ENCODE results near the gene MAOB. TPM values are rescaled to one million over a fixed set of nuclear protein-coding genes. Genes with fewer than 3 reads are reported as not detected.
"Not testable (repeated sequence)": the region's sequence is repeated elsewhere in the genome, so short reads cannot be mapped to it uniquely, and the experiment has no call there.

The MAOB gene
- total RNA-seq, 1 donor: 0.72 TPM

DNA sequence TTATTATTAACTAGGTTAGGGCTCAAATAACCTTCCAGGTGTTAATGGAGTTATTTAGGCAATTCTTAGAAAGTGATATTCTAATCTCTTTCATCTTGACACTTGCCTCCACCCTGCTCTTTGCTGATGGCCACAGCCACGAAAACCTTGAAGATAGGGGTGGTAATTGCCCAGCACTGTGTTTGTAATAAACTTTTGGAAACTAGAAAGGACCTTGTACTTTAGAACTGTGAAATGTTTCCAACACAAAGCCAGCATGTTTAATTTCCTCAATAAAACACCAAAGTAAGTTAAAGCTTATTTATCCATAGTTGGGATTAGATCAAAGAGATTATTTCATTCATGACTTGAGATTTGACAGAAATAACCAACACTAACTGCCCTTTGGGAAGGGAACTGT is 147.8 kb downstream of the MAOB start:
- no peak overlapping the region for H3K4me3 ChIP-seq (ENCODE audit: low read depth, low read length)
- DNase-seq (ENCODE audit: low read depth): no peak
- TF ChIP-seq, protein P1, sequence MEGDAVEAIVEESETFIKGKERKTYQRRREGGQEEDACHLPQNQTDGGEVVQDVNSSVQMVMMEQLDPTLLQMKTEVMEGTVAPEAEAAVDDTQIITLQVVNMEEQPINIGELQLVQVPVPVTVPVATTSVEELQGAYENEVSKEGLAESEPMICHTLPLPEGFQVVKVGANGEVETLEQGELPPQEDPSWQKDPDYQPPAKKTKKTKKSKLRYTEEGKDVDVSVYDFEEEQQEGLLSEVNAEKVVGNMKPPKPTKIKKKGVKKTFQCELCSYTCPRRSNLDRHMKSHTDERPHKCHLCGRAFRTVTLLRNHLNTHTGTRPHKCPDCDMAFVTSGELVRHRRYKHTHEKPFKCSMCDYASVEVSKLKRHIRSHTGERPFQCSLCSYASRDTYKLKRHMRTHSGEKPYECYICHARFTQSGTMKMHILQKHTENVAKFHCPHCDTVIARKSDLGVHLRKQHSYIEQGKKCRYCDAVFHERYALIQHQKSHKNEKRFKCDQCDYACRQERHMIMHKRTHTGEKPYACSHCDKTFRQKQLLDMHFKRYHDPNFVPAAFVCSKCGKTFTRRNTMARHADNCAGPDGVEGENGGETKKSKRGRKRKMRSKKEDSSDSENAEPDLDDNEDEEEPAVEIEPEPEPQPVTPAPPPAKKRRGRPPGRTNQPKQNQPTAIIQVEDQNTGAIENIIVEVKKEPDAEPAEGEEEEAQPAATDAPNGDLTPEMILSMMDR (IDR thresholded peaks at IDR 0.05; ENCODE audit: insufficient read depth, low read length): no peak

DNA sequence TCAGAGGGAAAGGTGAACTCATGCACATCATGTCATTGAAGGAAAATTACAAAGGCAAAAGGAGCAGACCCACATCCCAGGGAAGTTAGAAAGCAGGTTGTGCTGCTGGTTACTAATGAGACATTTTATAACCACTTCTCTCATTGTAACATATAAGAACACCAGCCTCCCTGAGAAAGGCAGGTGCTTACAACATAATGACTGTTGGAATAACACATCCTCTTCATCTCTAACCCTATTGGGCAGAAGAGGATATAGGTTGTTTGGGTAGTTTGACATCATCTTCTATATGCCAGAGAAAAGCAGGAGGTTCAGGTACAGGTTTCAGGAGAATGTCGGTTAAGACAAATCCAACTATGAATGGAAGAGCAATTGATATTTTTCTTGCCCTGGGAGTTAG is 148.6 kb downstream of the MAOB start:
- H3K4me3 ChIP-seq (ENCODE audit: low read depth, low read length): no peak overlapping the region
- DNase-seq (ENCODE audit: low read depth): no peak
- TF ChIP-seq, protein P1 (IDR thresholded peaks at IDR 0.05; ENCODE audit: insufficient read depth, low read length): no peak

DNA sequence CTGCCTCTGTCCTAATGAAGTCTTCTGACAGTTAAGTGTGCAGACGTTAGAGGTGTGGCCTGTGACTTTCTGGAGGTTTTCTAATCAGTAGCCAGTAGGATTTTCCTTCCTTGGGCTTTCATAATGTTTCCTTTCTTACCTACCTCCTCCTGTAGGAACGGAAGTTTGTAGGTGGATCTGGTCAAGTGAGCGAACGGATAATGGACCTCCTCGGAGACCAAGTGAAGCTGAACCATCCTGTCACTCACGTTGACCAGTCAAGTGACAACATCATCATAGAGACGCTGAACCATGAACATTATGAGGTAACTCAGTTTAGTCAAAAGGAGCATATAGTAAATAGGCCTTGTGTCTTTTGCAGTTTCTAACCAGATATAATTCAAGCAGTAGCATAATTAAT is 151.2 kb downstream of the MAOB start:
- H3K4me3 ChIP-seq (ENCODE audit: low read depth, low read length): no peak overlapping the region
- no peak for DNase-seq (ENCODE audit: low read depth)
- TF ChIP-seq, protein P1 (IDR thresholded peaks at IDR 0.05; ENCODE audit: insufficient read depth, low read length): no peak

DNA sequence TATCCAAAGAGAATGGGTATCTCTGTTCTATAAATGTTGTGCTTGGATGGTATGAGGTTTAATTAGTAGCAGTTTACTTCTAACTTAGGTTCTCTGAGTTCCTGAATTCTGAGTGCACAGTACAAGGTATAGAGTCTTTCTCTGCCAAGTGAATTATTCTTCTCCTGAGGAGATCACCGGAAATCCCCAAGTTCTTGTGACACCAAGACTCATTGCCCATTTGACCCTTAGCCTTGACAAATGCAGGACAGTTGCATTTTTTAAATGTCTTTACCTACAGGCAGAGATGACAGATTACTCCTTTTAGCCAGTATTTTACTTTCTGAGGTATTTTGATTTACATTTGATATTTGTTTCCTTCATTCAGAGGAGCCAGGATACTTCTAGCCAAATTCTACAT is 153.3 kb downstream of the MAOB start:
- TF ChIP-seq, protein P1 (IDR thresholded peaks at IDR 0.05; ENCODE audit: insufficient read depth, low read length): no peak
- DNase-seq (ENCODE audit: low read depth): no peak
- H3K4me3 ChIP-seq (ENCODE audit: low read depth, low read length): no peak overlapping the region

DNA sequence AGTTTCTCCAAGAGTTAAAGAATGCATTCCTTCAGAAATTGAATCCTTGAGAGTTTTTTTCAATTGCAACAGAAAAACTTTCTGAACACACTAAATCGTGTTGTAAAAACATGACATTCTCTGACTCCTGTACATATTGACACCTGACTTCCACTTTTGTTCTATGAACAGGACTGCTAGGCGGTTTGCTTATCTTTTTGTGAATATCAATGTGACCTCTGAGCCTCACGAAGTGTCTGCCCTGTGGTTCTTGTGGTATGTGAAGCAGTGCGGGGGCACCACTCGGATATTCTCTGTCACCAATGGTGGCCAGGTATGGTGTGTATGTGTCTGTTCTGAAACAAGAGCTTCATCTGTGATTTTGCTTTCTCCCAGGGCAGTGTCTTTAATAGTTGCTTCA is 154.2 kb downstream of the MAOB start:
- DNase-seq (ENCODE audit: low read depth): no peak
- TF ChIP-seq, protein P1 (IDR thresholded peaks at IDR 0.05; ENCODE audit: insufficient read depth, low read length): no peak

DNA sequence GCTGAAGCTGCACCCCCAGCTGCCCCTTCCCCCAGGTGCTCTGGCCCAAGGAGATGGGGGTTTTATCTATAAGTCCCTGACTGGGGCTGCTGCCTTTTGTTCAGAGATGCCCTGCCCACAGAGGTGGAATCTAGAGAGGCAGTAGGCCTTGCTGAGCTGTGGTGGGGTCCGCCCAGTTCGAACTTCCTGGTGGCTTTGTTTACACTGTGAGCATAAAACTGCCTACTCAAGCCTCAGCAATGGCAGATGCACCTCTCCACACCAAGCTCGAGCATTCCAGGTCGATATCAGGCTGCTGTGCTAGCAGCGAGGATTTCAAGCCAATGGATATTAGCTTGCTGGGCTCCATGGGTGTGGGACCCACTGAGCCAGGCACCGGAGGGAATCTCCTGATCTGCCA is 155.0 kb downstream of the MAOB start:
- H3K4me3 ChIP-seq (ENCODE audit: low read depth, low read length); DNase-seq (ENCODE audit: low read depth): not testable (repeated sequence)

More for the DNA sequence above, 154.2 kb downstream of the MAOB start:
- no peak overlapping the region for H3K4me3 ChIP-seq (ENCODE audit: low read depth, low read length)

DNA sequence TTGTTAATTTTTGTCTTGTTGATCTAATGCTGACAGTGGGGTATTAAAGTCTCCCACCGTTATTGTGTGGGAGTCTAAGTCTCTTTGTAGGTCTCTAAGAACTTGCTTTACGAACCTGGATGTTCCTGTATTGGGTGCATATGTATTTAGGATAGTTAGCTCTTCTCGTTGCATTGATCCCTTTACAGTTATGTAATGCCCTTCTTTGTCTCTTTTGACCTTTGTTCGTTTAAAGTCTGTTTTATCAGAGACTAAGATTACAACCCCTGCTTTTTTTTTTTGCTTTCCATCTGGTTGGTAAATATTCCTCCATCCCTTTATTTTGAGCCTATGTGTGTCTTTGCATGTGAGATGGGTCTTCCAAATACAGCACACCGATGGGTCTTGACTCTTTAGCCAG is 157.0 kb downstream of the MAOB start:
- H3K4me3 ChIP-seq (ENCODE audit: low read depth, low read length); DNase-seq (ENCODE audit: low read depth): not testable (repeated sequence)

DNA sequence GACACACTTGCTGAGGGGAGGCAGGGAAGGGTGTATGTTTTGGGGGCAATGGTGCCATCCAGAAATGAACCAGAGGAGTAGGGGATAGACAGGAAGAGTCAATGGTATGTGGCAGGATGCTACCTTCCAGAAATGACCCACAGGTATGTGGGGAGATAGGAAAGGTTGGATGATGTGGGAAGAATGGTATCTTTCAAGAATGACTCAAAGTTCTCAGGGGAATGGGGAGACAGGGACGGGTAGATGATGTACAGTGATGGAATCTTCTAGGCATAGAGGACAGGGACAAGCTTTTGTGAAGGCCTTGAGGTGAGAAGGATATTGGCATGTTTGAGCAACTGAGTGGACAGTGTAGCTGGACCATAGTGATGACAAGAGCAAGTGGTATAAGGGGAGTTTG is 161.3 kb downstream of the MAOB start:
- no peak overlapping the region for H3K4me3 ChIP-seq (ENCODE audit: low read depth, low read length)
- no peak for DNase-seq (ENCODE audit: low read depth)
- TF ChIP-seq, protein P1 (IDR thresholded peaks at IDR 0.05; ENCODE audit: insufficient read depth, low read length): no peak
